H9 (cell line): ENCODE results near the gene PPP1R14C. TPM values are rescaled to one million over a fixed set of nuclear protein-coding genes. Genes with fewer than 3 reads are reported as not detected.

ENCODE experiments used
- DNase-seq: peaks from one replicate; pipeline ENCODE4 v3.0.0-alpha.2; 2017
- H2AFZ ChIP-seq: one replicate; pipeline ENCODE4 v1.6.1; 2013; ENCODE audit warnings: mild to moderate bottlenecking, low read length, control low read depth, moderate library complexity
- H2AK5ac ChIP-seq: 2 replicates; pipeline ENCODE4 v1.6.1; 2013; ENCODE audit warnings: low read length, control low read depth, mixed read lengths; ENCODE audit not compliant: insufficient read length
- H2BK120ac ChIP-seq: one replicate; pipeline ENCODE4 v1.6.1; 2013; ENCODE audit warnings: low read depth, mild to moderate bottlenecking, low read length, control low read depth, inconsistent platforms; ENCODE audit not compliant: poor library complexity, severe bottlenecking
- H2BK12ac ChIP-seq: 2 replicates; pipeline ENCODE4 v1.6.1; 2013; ENCODE audit warnings: low read length, control low read depth, mixed read lengths, low read depth; ENCODE audit not compliant: insufficient read length
- H2BK15ac ChIP-seq: 2 replicates; pipeline ENCODE4 v1.6.1; 2013; ENCODE audit warnings: low read depth, low read length, control low read depth
- H2BK20ac ChIP-seq: one replicate; pipeline ENCODE4 v1.6.1; 2013; ENCODE audit warnings: low read depth, mild to moderate bottlenecking, low read length, control low read depth, inconsistent platforms; ENCODE audit not compliant: poor library complexity, severe bottlenecking
- H2BK5ac ChIP-seq: 2 replicates; pipeline ENCODE4 v1.6.1; 2013; ENCODE audit warnings: low read length, control low read depth, mixed read lengths; ENCODE audit not compliant: insufficient read length
- H3K14ac ChIP-seq: 2 replicates; pipeline ENCODE4 v1.6.1; 2013; ENCODE audit warnings: low read length, control low read depth; ENCODE audit not compliant: insufficient read depth
- H3K18ac ChIP-seq: 2 replicates; pipeline ENCODE4 v1.6.1; 2013; ENCODE audit warnings: low read depth, mild to moderate bottlenecking, mixed read lengths, low read length, control low read depth; ENCODE audit not compliant: insufficient read length
- H3K23ac ChIP-seq: 2 replicates; pipeline ENCODE4 v1.6.1; 2013; ENCODE audit warnings: low read length, control low read depth, mixed read lengths, low read depth; ENCODE audit not compliant: insufficient read length
- H3K23me2 ChIP-seq: 2 replicates; pipeline ENCODE4 v1.6.1; 2013; ENCODE audit warnings: low read depth, mild to moderate bottlenecking, mixed read lengths, low read length, control low read depth; ENCODE audit not compliant: insufficient read length, poor library complexity, severe bottlenecking
- H3K27ac ChIP-seq: 2 replicates; pipeline ENCODE4 v1.5.1; 2013; ENCODE audit warnings: low read length, control low read depth, mixed read lengths, low read depth; ENCODE audit not compliant: insufficient read length
- H3K27me3 ChIP-seq: 2 replicates; pipeline ENCODE4 v1.6.1; 2013; ENCODE audit warnings: low read length, control low read depth, inconsistent platforms; ENCODE audit not compliant: insufficient read depth
- H3K4ac ChIP-seq: 2 replicates; pipeline ENCODE4 v1.6.1; 2013; ENCODE audit warnings: low read depth, mild to moderate bottlenecking, control low read depth, inconsistent platforms, low read length, moderate library complexity
- H3K4me1 ChIP-seq: 2 replicates; pipeline ENCODE4 v1.6.1; 2013; ENCODE audit warnings: low read length, control low read depth, inconsistent platforms; ENCODE audit not compliant: insufficient read depth
- H3K4me2 ChIP-seq: 2 replicates; pipeline ENCODE4 v1.6.1; 2013; ENCODE audit warnings: low read length, control low read depth, mixed read lengths; ENCODE audit not compliant: insufficient read length, insufficient read depth
- H3K56ac ChIP-seq: 2 replicates; pipeline ENCODE4 v1.6.1; 2013; ENCODE audit warnings: low read depth, mild to moderate bottlenecking, mixed read lengths, low read length, control low read depth; ENCODE audit not compliant: insufficient read length
- H3K79me1 ChIP-seq: 2 replicates; pipeline ENCODE4 v1.6.1; 2013; ENCODE audit warnings: low read depth, mild to moderate bottlenecking, moderate library complexity, low read length, control low read depth, inconsistent platforms; ENCODE audit not compliant: insufficient read depth, poor library complexity, severe bottlenecking
- H3K79me2 ChIP-seq: 2 replicates; pipeline ENCODE4 v1.6.1; 2013; ENCODE audit warnings: low read length, control low read depth, inconsistent platforms; ENCODE audit not compliant: insufficient read depth
- H3K9ac ChIP-seq: 2 replicates; pipeline ENCODE4 v1.6.1; 2013; ENCODE audit warnings: low read length, control low read depth, mixed read lengths; ENCODE audit not compliant: insufficient read length; ENCODE audit errors: extremely low read depth
- H3K9me3 ChIP-seq: one replicate; pipeline ENCODE4 v1.6.1; 2013; ENCODE audit warnings: low read depth, low read length, inconsistent platforms; ENCODE audit not compliant: control insufficient read depth
- H3T11ph ChIP-seq: one replicate; pipeline ENCODE4 v1.6.1; 2013; ENCODE audit warnings: mild to moderate bottlenecking, low read length, control low read depth, inconsistent platforms
- H4K20me1 ChIP-seq: one replicate; pipeline ENCODE4 v1.6.1; 2013; ENCODE audit not compliant: control insufficient read depth, insufficient read length, insufficient read depth
- H4K5ac ChIP-seq: 2 replicates; pipeline ENCODE4 v1.6.1; 2013; ENCODE audit warnings: low read depth, mild to moderate bottlenecking, mixed read lengths, low read length, control low read depth; ENCODE audit not compliant: insufficient read length
- H4K8ac ChIP-seq: replicated peaks from 2 replicates; pipeline ENCODE4 v1.6.1; 2013; ENCODE audit warnings: low read length, control low read depth, mixed read lengths, low read depth; ENCODE audit not compliant: insufficient read length
- H4K91ac ChIP-seq: 2 replicates; pipeline ENCODE4 v1.6.1; 2013; ENCODE audit warnings: low read depth, mild to moderate bottlenecking, moderate library complexity, mixed read lengths, low read length, control low read depth; ENCODE audit not compliant: insufficient read length
- H3K27ac Mint-ChIP-seq, 3 experiments: 2 replicates in 2 of 3; 3 replicates in 1 of 3; pipeline ENCODE4 v1.8.0; 2020 to 2021; ENCODE audit warnings: mixed read lengths in 3 of 3, mild to moderate bottlenecking in 1 of 3, moderate library complexity in 1 of 3
- H3K27me3 Mint-ChIP-seq: 2 replicates; pipeline ENCODE4 v1.8.0; 2021; ENCODE audit warnings: low read depth, mild to moderate bottlenecking, moderate library complexity, mixed read lengths
- H3K36me3 Mint-ChIP-seq, 3 experiments: 2 replicates in 2 of 3; 3 replicates in 1 of 3; pipeline ENCODE4 v1.8.0; 2020 to 2021; ENCODE audit warnings: low read depth in 3 of 3, mixed read lengths in 3 of 3; ENCODE audit not compliant: insufficient read depth in 1 of 3
- H3K4me1 Mint-ChIP-seq, 2 experiments: 2 replicates each; pipeline ENCODE4 v1.8.0; 2020; ENCODE audit warnings: mixed read lengths in 2 of 2
- H3K4me3 Mint-ChIP-seq, 2 experiments: 2 replicates in 1 of 2; 3 replicates in 1 of 2; pipeline ENCODE4 v1.8.0; 2020 to 2021; ENCODE audit warnings: mild to moderate bottlenecking in 2 of 2, mixed read lengths in 2 of 2, moderate library complexity in 1 of 2
- H3K9me3 Mint-ChIP-seq, 2 experiments: 2 replicates in 1 of 2; 3 replicates in 1 of 2; pipeline ENCODE4 v1.8.0; 2020; ENCODE audit warnings: mild to moderate bottlenecking in 2 of 2, mixed read lengths in 2 of 2, moderate library complexity in 1 of 2
- CTCF ChIP-seq: fragments of 200-600 bp; sonication (generic); conservative IDR thresholded peaks from 3 replicates; pipeline ENCODE4 v1.8.0; 2021; ENCODE audit warnings: antibody characterized with exemption, mild to moderate bottlenecking
- WGBS: extraction: QIAGEN DNeasy Blood & Tissue Kit; methylation state at CpG from one replicate; pipeline ENCODE4 v1.1.7; 2013; ENCODE audit warnings: missing lambda C conversion rate, low lambda C conversion rate, mixed read lengths; ENCODE audit not compliant: insufficient read length; ENCODE audit errors: extremely low coverage; 5-methylcytosine and 5-hydroxymethylcytosine counted together
- total RNA-seq: library from RNA; stranded (reverse); gene quantifications from 2 replicates; pipeline ENCODE4 v1.2.1, GENCODE V29; 2021

Gene PPP1R14C
- total RNA-seq, 1 experiment from 2014 or later: 0.37 TPM

GRCh38 chr6:150280703-150281102 lies 137.9 kb downstream of the PPP1R14C start:
- Histone ChIP-seq H2BK20ac (no peak overlapping the region), H2BK12ac (no peak overlapping the region), H3K18ac (no peak overlapping the region), H3K27ac (no peak overlapping the region), H3K27me3 (no peaks in the 10 kb centered on the region), H3K23me2 (no peaks in the 10 kb centered on the region), H2AK5ac (no peak overlapping the region), H3K56ac (no peak overlapping the region), H2BK5ac (no peak overlapping the region), H3K79me2 (no peaks in the 10 kb centered on the region), H4K20me1 (no peaks in the 10 kb centered on the region), H3K4me2 (no peak overlapping the region), H4K8ac (no peak overlapping the region), H3K79me1 (no peaks in the 10 kb centered on the region), H3T11ph (no peak overlapping the region), H3K23ac (no peak overlapping the region), H2BK120ac (no peak overlapping the region), H3K4ac (no peak overlapping the region), H4K91ac (no peak overlapping the region), H3K14ac (no peak overlapping the region), H3K4me1 (no peaks in the 10 kb centered on the region), H3K9me3 (no peaks in the 10 kb centered on the region), H2BK15ac (no peak overlapping the region), H3K9ac (no peak overlapping the region), H2AFZ (no peak overlapping the region), H4K5ac (no peak overlapping the region)
- TF ChIP-seq CTCF: no peak
- Mint-ChIP-seq H3K36me3 (0 out of 7 replicates have a peak, but pooled peaks cover 0 to 2% (median 0%) of the 10 kb centered on the region in 3 experiments), H3K4me1 (0 out of 4 replicates have a peak, but pooled peaks cover 0 to 5% of the 10 kb centered on the region in 2 experiments), H3K9me3 (no peaks in the 10 kb centered on the region; a peak in 2 of 5 replicates), H3K4me3 (no peak overlapping the region), H3K27ac (no peak overlapping the region), H3K27me3 (peaks cover 5% of the 10 kb centered on the region)
- no CpG with 5 or more reads among the region's 1 CpG for WGBS
- DNase-seq: no peak
